ENCODE results near the gene GRID2. TPM values are rescaled to one million over a fixed set of nuclear protein-coding genes. Genes with fewer than 3 reads are reported as not detected.

Gene GRID2
- total and polyA plus RNA-seq, 2 of the 4 experiments (the other 2 are of a cell fraction): under 0.01 TPM; not detected in 1

DNA sequence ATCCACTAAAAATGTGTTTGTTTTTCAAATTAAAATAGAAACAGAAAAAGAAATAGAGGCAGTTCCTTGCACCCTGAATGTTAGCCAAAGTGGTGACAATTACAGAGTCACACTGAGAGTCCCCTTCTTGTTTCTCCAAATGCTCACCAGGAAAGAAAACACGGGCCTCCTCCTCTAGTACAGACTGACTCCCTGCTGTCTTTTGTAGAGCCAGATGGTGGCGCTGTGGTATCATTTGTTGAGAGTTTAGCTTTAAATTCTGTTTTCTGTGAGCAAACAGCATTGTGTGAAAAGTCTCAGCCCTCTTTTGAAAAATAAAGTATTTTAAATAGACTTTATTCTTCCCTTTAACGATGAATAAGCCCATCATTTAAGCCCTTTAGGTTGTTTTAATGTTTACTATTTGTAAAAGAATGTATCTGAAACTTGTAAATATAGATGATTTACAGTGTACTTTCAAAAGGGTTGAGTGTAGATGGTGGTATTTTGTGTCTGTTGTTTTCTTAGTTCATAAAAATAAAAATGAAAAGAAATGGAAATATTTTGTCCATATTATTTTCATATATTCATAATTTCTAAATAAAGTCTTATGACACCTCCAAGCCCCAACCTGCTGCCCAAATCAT lies 1487.9 kb downstream of the GRID2 start:
- TF ChIP-seq MXI1 (IDR thresholded peaks at IDR 0.05; ENCODE audit: borderline replicate concordance, low read depth, low read length) (no peak), NFE2L2 (IDR thresholded peaks at IDR 0.05; ENCODE audit: low read depth, low read length) (no peak), POLR2A (IDR thresholded peaks at IDR 0.05; ENCODE audit: low read depth, low read length) (no peak), CHD1 (IDR thresholded peaks at IDR 0.05; ENCODE audit: low read depth, low read length) (no peak), RCOR1 (IDR thresholded peaks at IDR 0.05; ENCODE audit: insufficient replicate concordance, low read length) (no peak), CEBPB (IDR thresholded peaks at IDR 0.05; ENCODE audit: low read depth, low read length) (no peak), RFX5 (IDR thresholded peaks at IDR 0.05; ENCODE audit: low read depth, low read length) (no peak), SMC3 (IDR thresholded peaks at IDR 0.05; ENCODE audit: low read depth, low read length) (peak; percentile 60), MAZ (IDR thresholded peaks at IDR 0.05; ENCODE audit: borderline replicate concordance, low read depth, low read length) (no peak), FOS (IDR thresholded peaks at IDR 0.05; ENCODE audit: low read depth, low read length) (no peak), RAD21 (IDR thresholded peaks at IDR 0.05; ENCODE audit: low read length) (peak; percentile 84), BHLHE40 (IDR thresholded peaks at IDR 0.05; ENCODE audit: low read depth, low read length) (no peak)
- TF ChIP-seq, protein P1, sequence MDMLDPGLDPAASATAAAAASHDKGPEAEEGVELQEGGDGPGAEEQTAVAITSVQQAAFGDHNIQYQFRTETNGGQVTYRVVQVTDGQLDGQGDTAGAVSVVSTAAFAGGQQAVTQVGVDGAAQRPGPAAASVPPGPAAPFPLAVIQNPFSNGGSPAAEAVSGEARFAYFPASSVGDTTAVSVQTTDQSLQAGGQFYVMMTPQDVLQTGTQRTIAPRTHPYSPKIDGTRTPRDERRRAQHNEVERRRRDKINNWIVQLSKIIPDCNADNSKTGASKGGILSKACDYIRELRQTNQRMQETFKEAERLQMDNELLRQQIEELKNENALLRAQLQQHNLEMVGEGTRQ (IDR thresholded peaks at IDR 0.05; ENCODE audit: low read depth, low read length): no peak
- TF ChIP-seq, protein P2, sequence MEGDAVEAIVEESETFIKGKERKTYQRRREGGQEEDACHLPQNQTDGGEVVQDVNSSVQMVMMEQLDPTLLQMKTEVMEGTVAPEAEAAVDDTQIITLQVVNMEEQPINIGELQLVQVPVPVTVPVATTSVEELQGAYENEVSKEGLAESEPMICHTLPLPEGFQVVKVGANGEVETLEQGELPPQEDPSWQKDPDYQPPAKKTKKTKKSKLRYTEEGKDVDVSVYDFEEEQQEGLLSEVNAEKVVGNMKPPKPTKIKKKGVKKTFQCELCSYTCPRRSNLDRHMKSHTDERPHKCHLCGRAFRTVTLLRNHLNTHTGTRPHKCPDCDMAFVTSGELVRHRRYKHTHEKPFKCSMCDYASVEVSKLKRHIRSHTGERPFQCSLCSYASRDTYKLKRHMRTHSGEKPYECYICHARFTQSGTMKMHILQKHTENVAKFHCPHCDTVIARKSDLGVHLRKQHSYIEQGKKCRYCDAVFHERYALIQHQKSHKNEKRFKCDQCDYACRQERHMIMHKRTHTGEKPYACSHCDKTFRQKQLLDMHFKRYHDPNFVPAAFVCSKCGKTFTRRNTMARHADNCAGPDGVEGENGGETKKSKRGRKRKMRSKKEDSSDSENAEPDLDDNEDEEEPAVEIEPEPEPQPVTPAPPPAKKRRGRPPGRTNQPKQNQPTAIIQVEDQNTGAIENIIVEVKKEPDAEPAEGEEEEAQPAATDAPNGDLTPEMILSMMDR (conservative IDR thresholded peaks at IDR 0.05; ENCODE audit: low read depth, low read length): peak; percentile 83
- no peak overlapping the region for H3K9ac ChIP-seq (ENCODE audit: low read depth, low read length)
- no peak overlapping the region for H3K56ac ChIP-seq (ENCODE audit: extremely low read depth, insufficient read depth, low read length)
- H4K8ac ChIP-seq (ENCODE audit: low read depth in 2 of 2, low read length in 2 of 2): no peak overlapping the region
- no peak overlapping the region for H3K4me2 ChIP-seq (ENCODE audit: low read depth, low read length)
- ATAC-seq (ENCODE audit: low read depth): peak; percentile 87
- peak; percentile 48 for DNase-seq
- H2AFZ ChIP-seq (replicated peaks; ENCODE audit: low read length, poor library complexity): no peak overlapping the region
- H2BK15ac ChIP-seq (ENCODE audit: low read depth, low read length): no peak overlapping the region
- dilution Hi-C loops (cut with HindIII; ENCODE audit: low sequenced_read_pairs, unreplicated experiment) (no loop called here), intact Hi-C loops (cut with micrococcal nuclease) (loop anchor here (1.0 to 10.0 kb wide), 4 partner anchors 336 to 803 kb away; no protein-coding TSS in a partner anchor), in situ Hi-C loops (cut with MboI; ENCODE audit: low sequenced_read_pairs) (loop anchor here (10.0 to 25.0 kb wide), 3 partner anchors 333 to 1321 kb away; no protein-coding TSS in a partner anchor)
- no peak overlapping the region for H3K4me3 ChIP-seq (ENCODE audit: insufficient read depth, low read depth, low read length)
- WGBS, 2 experiments (ENCODE audit: extremely low coverage in 2 of 2, insufficient read length in 1 of 2): no CpG with 5 or more reads among the region's 3 CpGs
- no peak overlapping the region for H2BK5ac ChIP-seq (ENCODE audit: low read depth, low read length, poor library complexity, severe bottlenecking)
- no peaks in the 10 kb centered on the region for H3K4me1 ChIP-seq (ENCODE audit: control insufficient read depth, insufficient read depth, low read length)
- peaks cover 5% of the 10 kb centered on the region for H3K27me3 ChIP-seq (ENCODE audit: control insufficient read depth, insufficient read depth, low read length)
- no peak overlapping the region for H4K91ac ChIP-seq (ENCODE audit: insufficient read depth, low read depth, low read length)
- H4K5ac ChIP-seq (ENCODE audit: low read depth, low read length): no peak overlapping the region
- BruUV-seq (replicated peaks): no TSS peak
- H2AK5ac ChIP-seq (ENCODE audit: low read depth, low read length): no peak overlapping the region
- H3K23ac ChIP-seq (ENCODE audit: low read depth, low read length): no peak overlapping the region
- H2BK20ac ChIP-seq (ENCODE audit: low read depth, low read length): no peak overlapping the region
- H2AK9ac ChIP-seq (replicated peaks; ENCODE audit: low read depth, low read length, poor library complexity): no peak overlapping the region
- H3K18ac ChIP-seq (ENCODE audit: low read depth, low read length): no peak overlapping the region
- H3K9me3 ChIP-seq (ENCODE audit: control insufficient read depth, insufficient read depth, low read length): no peaks in the 10 kb centered on the region
- no peaks in the 10 kb centered on the region for H3K79me1 ChIP-seq (ENCODE audit: low read depth in 1 of 2, low read length in 2 of 2)
- H3K4ac ChIP-seq (ENCODE audit: low read depth, low read length): no peak overlapping the region
- ChIA-PET CTCF (interaction anchor here (0.6 to 1.3 kb wide), 3 partner anchors 337 to 786 kb away, joined by 3 to 9 read pairs (median 4); no protein-coding TSS in a partner anchor), POLR2A (ENCODE audit: unreplicated experiment) (no interaction called here)
- H4K20me1 ChIP-seq (ENCODE audit: insufficient read depth, low read length): no peaks in the 10 kb centered on the region
- no peak overlapping the region for H3K14ac ChIP-seq (replicated peaks; ENCODE audit: low read depth, low read length)
- H2BK120ac ChIP-seq (ENCODE audit: low read depth, low read length): no peak overlapping the region
- no peaks in the 10 kb centered on the region for H3K9me1 ChIP-seq (ENCODE audit: insufficient read depth, low read length)
- no peaks in the 10 kb centered on the region for H3K36me3 ChIP-seq (ENCODE audit: control insufficient read depth, insufficient read depth, low read length)
- no peak overlapping the region for H3K27ac ChIP-seq (ENCODE audit: insufficient read depth, low read length)
